ENCODE measurements around the gene D2HGDH. TPM values are rescaled to one million over a fixed set of nuclear protein-coding genes. Genes with fewer than 3 reads are reported as not detected.

Gene D2HGDH
- total RNA-seq, 2 experiments from 2014 or later: 23.2 to 68.1 TPM

- POLR2A ChIA-PET: no interaction called here
- Histone ChIP-seq H3K9me3 (ENCODE audit: low read length) (peaks cover 11% of the 10 kb centered on the region; the same call in 1 of the 2 replicates), H3K36me3 (ENCODE audit: insufficient read depth, low read length) (peaks cover 86% of the 10 kb centered on the region), H3K4me1 (ENCODE audit: insufficient read depth, low read length, poor library complexity, severe bottlenecking) (no peaks in the 10 kb centered on the region), H3K9me2 (ENCODE audit: insufficient read depth, low read length) (no peaks in the 10 kb centered on the region), H2AFZ (ENCODE audit: low read length) (no peak overlapping the region), H3K27ac (ENCODE audit: low read depth, low read length, poor library complexity, severe bottlenecking) (no peak overlapping the region), H3K4me2 (ENCODE audit: low read length) (no peak overlapping the region), H3K79me2 (ENCODE audit: insufficient read depth, low read depth, low read length) (no peaks in the 10 kb centered on the region), H3K4me3 (ENCODE audit: low read depth, low read length, poor library complexity, severe bottlenecking) (no peak overlapping the region), H4K20me1 (ENCODE audit: insufficient read depth, low read length) (no peaks in the 10 kb centered on the region)
- BruUV-seq (replicated peaks): no TSS peak
- TF ChIP-seq EZH2phosphoT487 (IDR thresholded peaks at IDR 0.05; ENCODE audit: borderline replicate concordance, low read depth, low read length) (no peak), CTCF (conservative IDR thresholded peaks at IDR 0.05; ENCODE audit: low read length) (no peak)
- CTCF ChIA-PET (ENCODE audit: unreplicated experiment): no interaction called here
- intact Hi-C loops (cut with micrococcal nuclease; ENCODE audit: unreplicated experiment): no loop called here
- no peak for DNase-seq (ENCODE audit: low spot score)
Observed at GRCh38 chr2:241720099-241720498, 14.3 kb upstream of the D2HGDH start.

- Histone ChIP-seq H2AFZ (ENCODE audit: low read length) (no peak overlapping the region), H3K9me2 (ENCODE audit: insufficient read depth, low read length) (no peaks in the 10 kb centered on the region), H3K36me3 (ENCODE audit: insufficient read depth, low read length) (peaks cover 84% of the 10 kb centered on the region), H3K9me3 (ENCODE audit: low read length) (peaks cover 11% of the 10 kb centered on the region; the same call in 1 of the 2 replicates), H3K27ac (ENCODE audit: low read depth, low read length, poor library complexity, severe bottlenecking) (no peak overlapping the region), H3K4me2 (ENCODE audit: low read length) (no peak overlapping the region), H3K4me3 (ENCODE audit: low read depth, low read length, poor library complexity, severe bottlenecking) (no peak overlapping the region), H3K79me2 (ENCODE audit: insufficient read depth, low read depth, low read length) (no peaks in the 10 kb centered on the region), H3K4me1 (ENCODE audit: insufficient read depth, low read length, poor library complexity, severe bottlenecking) (no peaks in the 10 kb centered on the region), H4K20me1 (ENCODE audit: insufficient read depth, low read length) (no peaks in the 10 kb centered on the region)
- no TSS peak for BruUV-seq (replicated peaks)
- DNase-seq (ENCODE audit: low spot score): no peak
- CTCF ChIA-PET (ENCODE audit: unreplicated experiment): no interaction called here
- TF ChIP-seq CTCF (conservative IDR thresholded peaks at IDR 0.05; ENCODE audit: low read length): no peak
- no peak for TF ChIP-seq EZH2phosphoT487 (IDR thresholded peaks at IDR 0.05; ENCODE audit: borderline replicate concordance, low read depth, low read length)
- POLR2A ChIA-PET: interaction anchor here (0.5 kb wide), 1 partner anchor 14 kb away, joined by 5 read pairs; no protein-coding TSS in a partner anchor
- intact Hi-C loops (cut with micrococcal nuclease; ENCODE audit: unreplicated experiment): no loop called here
Observed at GRCh38 chr2:241720560-241720959, 13.9 kb upstream of the D2HGDH start.

- Histone ChIP-seq H2AFZ (ENCODE audit: low read length) (no peak overlapping the region), H3K36me3 (ENCODE audit: insufficient read depth, low read length) (peaks cover 71% of the 10 kb centered on the region), H4K20me1 (ENCODE audit: insufficient read depth, low read length) (no peaks in the 10 kb centered on the region), H3K4me1 (ENCODE audit: insufficient read depth, low read length, poor library complexity, severe bottlenecking) (no peaks in the 10 kb centered on the region), H3K79me2 (ENCODE audit: insufficient read depth, low read depth, low read length) (no peaks in the 10 kb centered on the region), H3K9me3 (ENCODE audit: low read length) (peaks cover 11% of the 10 kb centered on the region; the same call in 1 of the 2 replicates), H3K4me2 (ENCODE audit: low read length) (no peak overlapping the region), H3K9me2 (ENCODE audit: insufficient read depth, low read length) (no peaks in the 10 kb centered on the region), H3K27ac (ENCODE audit: low read depth, low read length, poor library complexity, severe bottlenecking) (no peak overlapping the region), H3K4me3 (ENCODE audit: low read depth, low read length, poor library complexity, severe bottlenecking) (no peak overlapping the region)
- no TSS peak for BruUV-seq (replicated peaks)
- intact Hi-C loops (cut with micrococcal nuclease; ENCODE audit: unreplicated experiment): no loop called here
- ChIA-PET CTCF (ENCODE audit: unreplicated experiment) (no interaction called here), POLR2A (no interaction called here)
- DNase-seq (ENCODE audit: low spot score): no peak
- TF ChIP-seq CTCF (conservative IDR thresholded peaks at IDR 0.05; ENCODE audit: low read length) (no peak), EZH2phosphoT487 (IDR thresholded peaks at IDR 0.05; ENCODE audit: borderline replicate concordance, low read depth, low read length) (no peak)
Observed at GRCh38 chr2:241721852-241722251, 12.6 kb upstream of the D2HGDH start.

Measured in OCI-LY7 (cell line).